HEK293 (cell line): ENCODE measurements around the gene TSPAN9.

Experiments used
- CTCF ChIA-PET: fragments of 350-600 bp; formaldehyde crosslinking; extraction: SDS; loops from one replicate; lab custom pipeline; 2021; ENCODE audit warnings: antibody characterized with exemption; lab: Yijun Ruan, JAX
- POLR2A ChIA-PET: fragments of 300-600 bp; formaldehyde crosslinking; extraction: SDS; loops from one replicate; lab custom pipeline; 2020; ENCODE audit warnings: antibody characterized with exemption, inconsistent platforms; lab: Yijun Ruan, JAX
- H3K27ac ChIP-seq: fragments of 200-500 bp; sonication (Bioruptor generic); 2 replicates; pipeline ENCODE4 v1.5.1; 2014; ENCODE audit warnings: low read depth, low read length, control low read depth, inconsistent platforms; ENCODE audit errors: extremely low read depth
- H3K36me3 ChIP-seq, 2 experiments: fragments of 200-500 bp in 1 of 2; sonication (Bioruptor generic) in 1 of 2; 1 replicate in 1 of 2; 2 replicates in 1 of 2; pipeline ENCODE4 v1.5.1; 2014 to 2017; ENCODE audit warnings: inconsistent platforms in 2 of 2, low read length in 2 of 2; ENCODE audit not compliant: control insufficient read depth in 2 of 2, insufficient read depth in 1 of 2
- H3K4me1 ChIP-seq: fragments of 200-500 bp; sonication (Bioruptor generic); 2 replicates; pipeline ENCODE4 v1.5.1; 2014; ENCODE audit warnings: mild to moderate bottlenecking, low read length, inconsistent platforms; ENCODE audit not compliant: control insufficient read depth, insufficient read depth
- H3K4me3 ChIP-seq: 2 replicates; pipeline ENCODE4 v1.5.1; 2011; ENCODE audit warnings: low read depth, mild to moderate bottlenecking, control low read depth, low read length, moderate library complexity
- H3K9me3 ChIP-seq: fragments of 200-500 bp; sonication (Bioruptor generic); 2 replicates; pipeline ENCODE4 v1.5.1; 2014; ENCODE audit warnings: low read depth, low read length, inconsistent platforms; ENCODE audit not compliant: control insufficient read depth, insufficient read depth
- FEZF1 ChIP-seq: fragments of 450-650 bp; formaldehyde crosslinking; IDR thresholded peaks from 2 replicates; pipeline ENCODE4 v1.5.1; 2016; ENCODE audit warnings: missing biosample characterization, missing genetic modification characterization
- SCRT2 ChIP-seq: fragments of 450-650 bp; formaldehyde crosslinking; IDR thresholded peaks from 2 replicates; pipeline ENCODE4 v1.5.1; 2016; ENCODE audit warnings: missing biosample characterization, missing genetic modification characterization
- SP7 ChIP-seq: fragments of 450-650 bp; formaldehyde crosslinking; IDR thresholded peaks from 2 replicates; pipeline ENCODE4 v1.5.1; 2016; ENCODE audit warnings: missing biosample characterization, missing genetic modification characterization
- WT1 ChIP-seq: fragments of 450-650 bp; formaldehyde crosslinking; IDR thresholded peaks from 2 replicates; pipeline ENCODE4 v1.5.1; 2016; ENCODE audit warnings: missing biosample characterization, missing genetic modification characterization
- ZBTB1 ChIP-seq: fragments of 450-650 bp; formaldehyde crosslinking; IDR thresholded peaks from 2 replicates; pipeline ENCODE4 v1.5.1; 2016; ENCODE audit warnings: missing biosample characterization, missing genetic modification characterization
- ZFHX2 ChIP-seq: fragments of 450-650 bp; formaldehyde crosslinking; conservative IDR thresholded peaks from 2 replicates; pipeline ENCODE4 v1.5.1; 2016; ENCODE audit warnings: missing biosample characterization, missing genetic modification characterization
- ZNF169 ChIP-seq: fragments of 450-650 bp; formaldehyde crosslinking; IDR thresholded peaks from 2 replicates; pipeline ENCODE4 v1.5.1; 2016; ENCODE audit warnings: missing biosample characterization, missing genetic modification characterization
- ZNF239 ChIP-seq: fragments of 450-650 bp; formaldehyde crosslinking; IDR thresholded peaks from 2 replicates; pipeline ENCODE4 v1.5.1; 2016; ENCODE audit warnings: missing biosample characterization, missing genetic modification characterization
- ZNF473 ChIP-seq: fragments of 450-650 bp; formaldehyde crosslinking; IDR thresholded peaks from 2 replicates; pipeline ENCODE4 v1.5.1; 2017; ENCODE audit warnings: missing biosample characterization, missing genetic modification characterization
- ZNF548 ChIP-seq: fragments of 450-650 bp; formaldehyde crosslinking; IDR thresholded peaks from 2 replicates; pipeline ENCODE4 v1.5.1; 2016; ENCODE audit warnings: missing biosample characterization, missing genetic modification characterization
- ZNF555 ChIP-seq: fragments of 450-650 bp; formaldehyde crosslinking; conservative IDR thresholded peaks from 2 replicates; pipeline ENCODE4 v1.5.1; 2017; ENCODE audit warnings: missing biosample characterization, mild to moderate bottlenecking, missing genetic modification characterization, inconsistent platforms
- ZNF670 ChIP-seq: fragments of 450-650 bp; formaldehyde crosslinking; IDR thresholded peaks from 2 replicates; pipeline ENCODE4 v1.5.1; 2016; ENCODE audit warnings: missing biosample characterization, missing genetic modification characterization, low read depth
- ZNF707 ChIP-seq: fragments of 450-650 bp; formaldehyde crosslinking; IDR thresholded peaks from 2 replicates; pipeline ENCODE4 v1.5.1; 2016; ENCODE audit warnings: missing biosample characterization, missing genetic modification characterization
- ZNF791 ChIP-seq: fragments of 450-650 bp; formaldehyde crosslinking; IDR thresholded peaks from 2 replicates; pipeline ENCODE4 v1.5.1; 2016; ENCODE audit warnings: missing biosample characterization, missing genetic modification characterization
- ZNF843 ChIP-seq: fragments of 450-650 bp; formaldehyde crosslinking; IDR thresholded peaks from 2 replicates; pipeline ENCODE4 v1.5.1; 2016; ENCODE audit warnings: missing biosample characterization, missing genetic modification characterization
- ZSCAN30 ChIP-seq: fragments of 450-650 bp; IDR thresholded peaks from 2 replicates; pipeline ENCODE4 v1.5.1; 2018; ENCODE audit warnings: missing biosample characterization, mild to moderate bottlenecking, missing genetic modification characterization, moderate library complexity
- TF ChIP-seq, protein P1 (sequence below): fragments of 450-650 bp; formaldehyde crosslinking; IDR thresholded peaks from 2 replicates; pipeline ENCODE4; 2016; ENCODE audit warnings: missing biosample characterization, missing genetic modification characterization
- TF ChIP-seq, protein P2 (sequence below): fragments of 450-650 bp; formaldehyde crosslinking; IDR thresholded peaks from 2 replicates; pipeline ENCODE4 v1.5.1; 2016; ENCODE audit warnings: missing biosample characterization, missing genetic modification characterization
- TF ChIP-seq, protein P3 (sequence below): fragments of 450-650 bp; formaldehyde crosslinking; IDR thresholded peaks from 2 replicates; pipeline ENCODE4 v1.5.1; 2017; ENCODE audit warnings: missing biosample characterization, mild to moderate bottlenecking, missing genetic modification characterization, moderate library complexity
- TF ChIP-seq, protein P4 (sequence below): fragments of 450-650 bp; formaldehyde crosslinking; IDR thresholded peaks from 2 replicates; pipeline ENCODE4 v1.5.1; 2017; ENCODE audit warnings: missing biosample characterization, missing genetic modification characterization

TSPAN9 gene

DNA sequence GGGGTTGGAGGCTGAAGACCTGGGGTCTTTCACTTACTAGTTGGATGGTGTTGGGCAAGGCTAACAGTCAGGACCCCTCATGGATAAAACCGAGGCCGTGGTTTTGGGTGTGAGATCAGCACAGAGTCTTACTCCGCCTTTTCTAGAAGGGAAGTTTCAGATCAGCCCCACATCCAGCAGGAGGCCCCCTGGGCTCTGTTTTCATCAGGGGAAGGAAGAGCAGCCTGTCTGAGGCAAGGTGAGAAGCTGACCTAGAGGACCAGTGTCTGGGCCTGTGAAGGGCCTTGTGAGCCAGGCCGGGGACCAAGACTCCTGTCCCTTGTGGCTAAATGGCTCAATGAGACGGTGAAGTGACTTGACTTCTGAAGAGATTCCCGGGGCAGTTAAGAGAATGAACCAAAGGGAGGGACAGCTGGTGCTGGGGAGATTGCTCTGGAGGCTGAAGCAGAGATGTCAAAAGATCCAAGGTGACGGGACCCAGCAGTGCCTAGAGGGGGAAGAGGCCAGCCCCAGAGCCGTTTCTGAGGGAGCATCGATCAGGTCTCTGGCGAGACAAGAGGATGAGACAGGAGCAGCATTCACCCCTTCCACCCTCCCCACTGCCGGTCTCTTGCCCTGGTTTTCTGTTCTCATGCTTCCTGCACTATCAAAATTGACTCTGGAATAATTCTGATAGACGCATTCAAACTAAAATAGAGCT lies 40.1 kb upstream of the TSPAN9 start:
- H3K4me3 ChIP-seq: no peak overlapping the region
- ChIA-PET POLR2A (interaction anchor here (0.5 kb wide), 1 partner anchor 152 kb away, joined by 4 read pairs; no protein-coding TSS in a partner anchor), CTCF (interaction anchor here (0.7 kb wide), 1 partner anchor 158 kb away, joined by 3 read pairs; no protein-coding TSS in a partner anchor)
- H3K9me3 ChIP-seq: no peaks in the 10 kb centered on the region
- H3K4me1 ChIP-seq: no peaks in the 10 kb centered on the region
- H3K27ac ChIP-seq: no peak overlapping the region
- peaks cover 0 to 23% of the 10 kb centered on the region in 2 experiments; a peak in 2 of 3 replicates for H3K36me3 ChIP-seq
- TF ChIP-seq, protein P1, sequence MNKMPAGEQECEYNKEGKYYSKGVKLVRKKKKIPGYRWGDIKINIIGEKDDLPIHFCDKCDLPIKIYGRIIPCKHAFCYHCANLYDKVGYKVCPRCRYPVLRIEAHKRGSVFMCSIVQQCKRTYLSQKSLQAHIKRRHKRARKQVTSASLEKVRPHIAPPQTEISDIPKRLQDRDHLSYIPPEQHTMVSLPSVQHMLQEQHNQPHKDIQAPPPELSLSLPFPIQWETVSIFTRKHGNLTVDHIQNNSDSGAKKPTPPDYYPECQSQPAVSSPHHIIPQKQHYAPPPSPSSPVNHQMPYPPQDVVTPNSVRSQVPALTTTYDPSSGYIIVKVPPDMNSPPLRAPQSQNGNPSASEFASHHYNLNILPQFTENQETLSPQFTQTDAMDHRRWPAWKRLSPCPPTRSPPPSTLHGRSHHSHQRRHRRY (tag by site-specific recombination): no peak
- no peak for TF ChIP-seq SP7 (tag by site-specific recombination)
- TF ChIP-seq WT1 (tag by site-specific recombination): no peak
- TF ChIP-seq ZNF548 (tag by site-specific recombination): no peak
- no peak for TF ChIP-seq ZBTB1 (tag by site-specific recombination)
- TF ChIP-seq ZNF843: no peak
- no peak for TF ChIP-seq ZNF791
- no peak for TF ChIP-seq ZNF670
- TF ChIP-seq, protein P2, sequence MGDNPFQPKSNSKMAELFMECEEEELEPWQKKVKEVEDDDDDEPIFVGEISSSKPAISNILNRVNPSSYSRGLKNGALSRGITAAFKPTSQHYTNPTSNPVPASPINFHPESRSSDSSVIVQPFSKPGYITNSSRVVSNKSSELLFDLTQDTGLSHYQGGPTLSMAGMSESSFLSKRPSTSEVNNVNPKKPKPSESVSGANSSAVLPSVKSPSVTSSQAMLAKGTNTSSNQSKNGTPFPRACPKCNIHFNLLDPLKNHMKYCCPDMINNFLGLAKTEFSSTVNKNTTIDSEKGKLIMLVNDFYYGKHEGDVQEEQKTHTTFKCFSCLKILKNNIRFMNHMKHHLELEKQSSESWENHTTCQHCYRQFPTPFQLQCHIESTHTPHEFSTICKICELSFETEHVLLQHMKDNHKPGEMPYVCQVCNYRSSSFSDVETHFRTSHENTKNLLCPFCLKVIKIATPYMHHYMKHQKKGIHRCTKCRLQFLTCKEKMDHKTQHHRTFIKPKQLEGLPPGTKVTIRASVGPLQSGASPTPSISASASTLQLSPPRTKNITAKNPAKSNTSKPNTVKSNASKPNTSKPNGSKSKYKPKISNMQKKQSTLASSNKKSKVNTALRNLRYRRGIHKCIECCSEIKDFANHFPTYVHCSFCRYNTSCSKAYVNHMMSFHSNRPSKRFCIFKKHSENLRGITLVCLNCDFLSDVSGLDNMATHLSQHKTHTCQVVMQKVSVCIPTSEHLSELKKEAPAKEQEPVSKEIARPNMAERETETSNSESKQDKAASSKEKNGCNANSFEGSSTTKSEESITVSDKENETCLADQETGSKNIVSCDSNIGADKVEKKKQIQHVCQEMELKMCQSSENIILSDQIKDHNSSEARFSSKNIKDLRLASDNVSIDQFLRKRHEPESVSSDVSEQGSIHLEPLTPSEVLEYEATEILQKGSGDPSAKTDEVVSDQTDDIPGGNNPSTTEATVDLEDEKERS (tag by site-specific recombination): no peak
- TF ChIP-seq ZSCAN30 (tag by site-specific recombination): no peak
- TF ChIP-seq ZNF239: no peak
- no peak for TF ChIP-seq ZFHX2 (tag by site-specific recombination)
- TF ChIP-seq SCRT2 (tag by site-specific recombination): no peak
- TF ChIP-seq, protein P3, sequence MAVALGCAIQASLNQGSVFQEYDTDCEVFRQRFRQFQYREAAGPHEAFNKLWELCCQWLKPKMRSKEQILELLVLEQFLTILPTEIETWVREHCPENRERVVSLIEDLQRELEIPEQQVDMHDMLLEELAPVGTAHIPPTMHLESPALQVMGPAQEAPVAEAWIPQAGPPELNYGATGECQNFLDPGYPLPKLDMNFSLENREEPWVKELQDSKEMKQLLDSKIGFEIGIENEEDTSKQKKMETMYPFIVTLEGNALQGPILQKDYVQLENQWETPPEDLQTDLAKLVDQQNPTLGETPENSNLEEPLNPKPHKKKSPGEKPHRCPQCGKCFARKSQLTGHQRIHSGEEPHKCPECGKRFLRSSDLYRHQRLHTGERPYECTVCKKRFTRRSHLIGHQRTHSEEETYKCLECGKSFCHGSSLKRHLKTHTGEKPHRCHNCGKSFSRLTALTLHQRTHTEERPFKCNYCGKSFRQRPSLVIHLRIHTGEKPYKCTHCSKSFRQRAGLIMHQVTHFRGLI (tag by site-specific recombination): no peak
- no peak for TF ChIP-seq ZNF169
- no peak for TF ChIP-seq ZNF473
- no peak for TF ChIP-seq FEZF1 (tag by site-specific recombination)
- no peak for TF ChIP-seq ZNF555 (tag by site-specific recombination)
- TF ChIP-seq, protein P4, sequence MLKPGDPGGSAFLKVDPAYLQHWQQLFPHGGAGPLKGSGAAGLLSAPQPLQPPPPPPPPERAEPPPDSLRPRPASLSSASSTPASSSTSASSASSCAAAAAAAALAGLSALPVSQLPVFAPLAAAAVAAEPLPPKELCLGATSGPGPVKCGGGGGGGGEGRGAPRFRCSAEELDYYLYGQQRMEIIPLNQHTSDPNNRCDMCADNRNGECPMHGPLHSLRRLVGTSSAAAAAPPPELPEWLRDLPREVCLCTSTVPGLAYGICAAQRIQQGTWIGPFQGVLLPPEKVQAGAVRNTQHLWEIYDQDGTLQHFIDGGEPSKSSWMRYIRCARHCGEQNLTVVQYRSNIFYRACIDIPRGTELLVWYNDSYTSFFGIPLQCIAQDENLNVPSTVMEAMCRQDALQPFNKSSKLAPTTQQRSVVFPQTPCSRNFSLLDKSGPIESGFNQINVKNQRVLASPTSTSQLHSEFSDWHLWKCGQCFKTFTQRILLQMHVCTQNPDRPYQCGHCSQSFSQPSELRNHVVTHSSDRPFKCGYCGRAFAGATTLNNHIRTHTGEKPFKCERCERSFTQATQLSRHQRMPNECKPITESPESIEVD (tag by site-specific recombination): no peak
- no peak for TF ChIP-seq ZNF707 (tag by site-specific recombination)
